HepG2 (cell line): ENCODE data around the gene GFRA1.

Experiments
- BRCA1 ChIP-seq: sonication (generic); formaldehyde crosslinking; IDR thresholded peaks from 2 replicates; pipeline ENCODE4 v1.4.0; 2020; ENCODE audit warnings: missing genetic modification reagents
- CREB1 ChIP-seq, 2 experiments: fragments of 450-650 bp in 1 of 2; IDR thresholded peaks; 2 replicates each; pipeline ENCODE4 v1.6.1; 2016 to 2017; ENCODE audit warnings: control low read depth in 1 of 2, mild to moderate bottlenecking in 1 of 2, missing compliant biosample characterization in 1 of 2, missing genetic modification characterization in 1 of 2
- E2F1 ChIP-seq: sonication (generic); formaldehyde crosslinking; IDR thresholded peaks from 2 replicates; pipeline ENCODE4 v1.5.0; 2020; ENCODE audit warnings: missing genetic modification reagents
- HNF4A ChIP-seq: sonication (generic); formaldehyde crosslinking; IDR thresholded peaks from 2 replicates; pipeline ENCODE4 v1.4.0; 2020; ENCODE audit warnings: missing genetic modification reagents
- MEIS1 ChIP-seq: sonication (generic); formaldehyde crosslinking; IDR thresholded peaks from 2 replicates; pipeline ENCODE4 v1.9.0; 2021; ENCODE audit warnings: mild to moderate bottlenecking, missing genetic modification reagents, moderate library complexity, borderline replicate concordance
- ZFAT ChIP-seq: sonication (generic); formaldehyde crosslinking; conservative IDR thresholded peaks from 2 replicates; pipeline ENCODE4 v1.8.1; 2023; ENCODE audit warnings: missing genetic modification reagents, inconsistent platforms
- ZNF512B ChIP-seq: sonication (generic); formaldehyde crosslinking; IDR thresholded peaks from 2 replicates; pipeline ENCODE4 v1.5.1; 2020; ENCODE audit warnings: missing genetic modification reagents, mild to moderate bottlenecking, borderline replicate concordance
- ZNF607 ChIP-seq: sonication (generic); formaldehyde crosslinking; IDR thresholded peaks from 2 replicates; pipeline ENCODE4 v1.5.1; 2020; ENCODE audit warnings: missing genetic modification reagents, mild to moderate bottlenecking, borderline replicate concordance
- ZNF703 ChIP-seq: sonication (generic); formaldehyde crosslinking; IDR thresholded peaks from 2 replicates; pipeline ENCODE4 v1.5.1; 2020; ENCODE audit warnings: missing genetic modification reagents, mild to moderate bottlenecking, moderate library complexity, borderline replicate concordance
- ZNF792 ChIP-seq: IDR thresholded peaks from 2 replicates; pipeline ENCODE4 v1.6.1; 2016

- TF ChIP-seq ZNF607 (CRISPR knock-in tag) (no peak), ZNF792 (CRISPR knock-in tag) (no peak), HNF4A (CRISPR knock-in tag) (no peak), ZNF512B (no peak), BRCA1 (CRISPR knock-in tag) (no peak), ZFAT (CRISPR knock-in tag) (no peak), CREB1 (IDR thresholded peaks at IDR 0.05) (no peak), CREB1 (CRISPR knock-in tag; IDR thresholded peaks at IDR 0.05) (no peak), MEIS1 (CRISPR knock-in tag) (no peak), ZNF703 (CRISPR knock-in tag) (no peak), E2F1 (CRISPR knock-in tag) (no peak)
These were observed 27.9 kb downstream of the GFRA1 start for GRCh38 chr10:116245156-116245555.
